ENCODE results near the gene TUG1. TPM values are rescaled to one million over a fixed set of nuclear protein-coding genes. Genes with fewer than 3 reads are reported as not detected.

The TUG1 gene
- total RNA-seq, 2 experiments from 2014 or later = 85.8 to 86.2 TPM

DNA sequence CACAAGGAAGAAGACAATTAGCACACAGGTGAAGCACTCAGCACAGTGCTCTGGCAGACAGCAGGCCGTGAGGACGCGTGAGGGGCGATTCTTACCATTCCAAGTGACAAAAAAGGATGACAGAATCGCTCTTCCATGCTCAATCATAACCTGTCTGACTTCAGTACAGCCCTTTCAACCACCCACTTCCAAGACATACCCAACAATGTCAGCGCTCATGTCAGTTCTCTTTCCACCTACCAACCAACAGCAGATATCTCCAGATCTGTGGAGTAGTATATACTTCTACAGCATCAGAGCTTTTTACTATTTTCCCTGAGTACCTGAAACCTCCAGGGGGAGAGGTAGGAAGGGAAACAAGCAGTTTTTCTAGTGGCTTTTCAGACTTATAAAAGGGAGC, 40.7 kb upstream of the TUG1 start:
- Mint-ChIP-seq H3K4me3 (no peak overlapping the region), H3K9me3 (no peaks in the 10 kb centered on the region), H3K27me3 (no peaks in the 10 kb centered on the region), H3K36me3 (ENCODE audit: low read depth) (peaks cover 94% of the 10 kb centered on the region), H3K4me1 (ENCODE audit: low read depth) (peaks cover 35% of the 10 kb centered on the region), H3K27ac (peak overlapping the region; percentile 36)
- no peak overlapping the region for H3K4me3 ChIP-seq (ENCODE audit: low read length)
- H3K4me1 ChIP-seq (ENCODE audit: insufficient read depth, low read length) = peaks cover 9% of the 10 kb centered on the region
- CTCF ChIA-PET = interaction anchor here (1.8 kb wide), 1 partner anchor 8 kb away, joined by 7 read pairs; no protein-coding TSS in a partner anchor
- no peaks in the 10 kb centered on the region for H3K27me3 ChIP-seq (ENCODE audit: control insufficient read depth in 1 of 2, insufficient read depth in 2 of 2, low read length in 2 of 2)
- POLR2A ChIA-PET = interaction anchor here (0.7 kb wide), 1 partner anchor 749 kb away, joined by 3 read pairs; no protein-coding TSS in a partner anchor
- ATAC-seq (ENCODE audit: poor library complexity) (no peak), DNase-seq (no peak)
- intact Hi-C loops (cut with DNase I, micrococcal nuclease) = no loop called here
- TF ChIP-seq, protein P1, sequence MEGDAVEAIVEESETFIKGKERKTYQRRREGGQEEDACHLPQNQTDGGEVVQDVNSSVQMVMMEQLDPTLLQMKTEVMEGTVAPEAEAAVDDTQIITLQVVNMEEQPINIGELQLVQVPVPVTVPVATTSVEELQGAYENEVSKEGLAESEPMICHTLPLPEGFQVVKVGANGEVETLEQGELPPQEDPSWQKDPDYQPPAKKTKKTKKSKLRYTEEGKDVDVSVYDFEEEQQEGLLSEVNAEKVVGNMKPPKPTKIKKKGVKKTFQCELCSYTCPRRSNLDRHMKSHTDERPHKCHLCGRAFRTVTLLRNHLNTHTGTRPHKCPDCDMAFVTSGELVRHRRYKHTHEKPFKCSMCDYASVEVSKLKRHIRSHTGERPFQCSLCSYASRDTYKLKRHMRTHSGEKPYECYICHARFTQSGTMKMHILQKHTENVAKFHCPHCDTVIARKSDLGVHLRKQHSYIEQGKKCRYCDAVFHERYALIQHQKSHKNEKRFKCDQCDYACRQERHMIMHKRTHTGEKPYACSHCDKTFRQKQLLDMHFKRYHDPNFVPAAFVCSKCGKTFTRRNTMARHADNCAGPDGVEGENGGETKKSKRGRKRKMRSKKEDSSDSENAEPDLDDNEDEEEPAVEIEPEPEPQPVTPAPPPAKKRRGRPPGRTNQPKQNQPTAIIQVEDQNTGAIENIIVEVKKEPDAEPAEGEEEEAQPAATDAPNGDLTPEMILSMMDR (IDR thresholded peaks at IDR 0.05) = no peak
- H3K27ac ChIP-seq (ENCODE audit: low read depth in 1 of 2, low read length in 2 of 2) = no peak overlapping the region
- H3K36me3 ChIP-seq (ENCODE audit: insufficient read depth, low read length) = peaks cover 85% of the 10 kb centered on the region
- H3K9me3 ChIP-seq (ENCODE audit: control insufficient read depth in 1 of 2, insufficient read depth in 1 of 2, low read length in 2 of 2) = no peaks in the 10 kb centered on the region

DNA sequence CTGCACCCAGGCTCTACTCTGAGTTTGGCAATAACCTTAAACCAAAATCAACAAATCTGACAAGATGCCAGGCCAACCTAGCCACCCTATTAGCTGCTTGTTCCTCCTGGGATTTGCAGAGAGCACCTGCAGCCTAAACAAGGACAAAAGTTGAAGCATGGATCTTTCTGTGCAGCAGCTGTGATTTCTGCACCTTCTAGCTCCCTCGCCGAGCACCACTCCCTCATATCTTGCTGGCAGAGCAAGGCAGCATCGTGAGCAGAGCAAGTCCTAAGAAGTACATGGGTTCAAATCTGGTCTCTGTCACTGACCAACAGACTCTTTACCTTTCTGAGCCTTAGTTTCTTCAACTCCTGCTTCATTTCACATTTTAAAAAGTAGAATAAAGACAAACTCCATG, 38.8 kb upstream of the TUG1 start:
- Mint-ChIP-seq H3K9me3 (no peaks in the 10 kb centered on the region), H3K27ac (peak overlapping the region; percentile 38), H3K4me1 (ENCODE audit: low read depth) (peaks cover 38% of the 10 kb centered on the region), H3K4me3 (no peak overlapping the region), H3K36me3 (ENCODE audit: low read depth) (peaks cover 97% of the 10 kb centered on the region), H3K27me3 (no peaks in the 10 kb centered on the region)
- Histone ChIP-seq H3K36me3 (ENCODE audit: insufficient read depth, low read length) (peaks cover 98% of the 10 kb centered on the region), H3K27me3 (ENCODE audit: control insufficient read depth in 1 of 2, insufficient read depth in 2 of 2, low read length in 2 of 2) (no peaks in the 10 kb centered on the region), H3K27ac (ENCODE audit: low read depth in 1 of 2, low read length in 2 of 2) (no peak overlapping the region), H3K4me1 (ENCODE audit: insufficient read depth, low read length) (peaks cover 22% of the 10 kb centered on the region), H3K9me3 (ENCODE audit: control insufficient read depth in 1 of 2, insufficient read depth in 1 of 2, low read length in 2 of 2) (no peaks in the 10 kb centered on the region), H3K4me3 (ENCODE audit: low read length) (no peak overlapping the region)
- ATAC-seq (ENCODE audit: poor library complexity) = no peak
- ChIA-PET CTCF (interaction anchor here (1.0 to 1.8 kb wide), 2 partner anchors 10 kb away, joined by 3 to 7 read pairs; no protein-coding TSS in a partner anchor), POLR2A (interaction anchor here (1.0 to 1.5 kb wide), 2 partner anchors 11 to 39 kb away, joined by 4 to 5 read pairs; partner anchors contain the start of genes MORC2 and TUG1)
- intact Hi-C loops (cut with DNase I, micrococcal nuclease) = no loop called here
- DNase-seq = no peak
- TF ChIP-seq, protein P1 (IDR thresholded peaks at IDR 0.05) = no peak

DNA sequence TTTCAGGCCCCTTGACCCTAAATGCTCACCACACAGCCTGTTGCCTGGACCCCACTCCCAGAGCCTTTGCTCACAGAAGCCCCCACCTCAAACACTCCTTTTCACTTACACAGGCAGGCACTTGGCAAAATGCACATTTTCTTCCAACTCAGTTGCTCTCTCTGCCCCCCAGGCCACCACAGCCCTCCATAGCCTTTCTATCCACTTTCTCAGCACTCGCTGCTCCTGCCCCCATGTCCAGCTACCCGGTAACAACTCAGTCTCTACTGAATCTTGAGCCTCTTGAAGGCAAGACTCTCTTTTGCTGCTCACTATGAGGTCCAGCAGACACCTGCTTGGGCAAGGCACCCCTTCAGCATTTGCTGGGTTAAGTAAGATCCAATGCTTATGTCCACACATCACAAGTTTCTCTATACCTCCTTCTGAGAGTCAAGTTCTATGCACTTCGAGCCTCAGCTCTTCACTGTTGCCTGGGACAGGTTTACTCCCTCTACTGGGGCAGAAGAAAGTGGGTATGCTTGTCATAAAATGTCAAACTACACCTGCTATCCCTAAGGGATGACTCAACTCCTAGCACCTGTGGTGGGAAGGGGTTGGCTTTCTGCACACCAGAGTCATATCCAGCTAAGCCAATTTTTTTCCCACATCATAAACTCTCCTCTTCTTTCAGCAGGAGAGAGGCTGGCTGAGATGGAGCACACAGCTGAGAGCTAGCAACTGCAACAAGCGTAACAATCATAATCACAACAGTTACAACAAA, 37.3 kb upstream of the TUG1 start:
- intact Hi-C loops (cut with DNase I, micrococcal nuclease) = no loop called here
- H3K36me3 Mint-ChIP-seq (ENCODE audit: low read depth) = peaks cover 97% of the 10 kb centered on the region
- no peak overlapping the region for H3K4me3 Mint-ChIP-seq
- Histone ChIP-seq H3K36me3 (ENCODE audit: insufficient read depth, low read length) (peaks cover 98% of the 10 kb centered on the region), H3K9me3 (ENCODE audit: control insufficient read depth in 1 of 2, insufficient read depth in 1 of 2, low read length in 2 of 2) (no peaks in the 10 kb centered on the region), H3K27ac (ENCODE audit: low read depth in 1 of 2, low read length in 2 of 2) (peak overlapping the region in 1 of 2 donors; percentile 34), H3K4me1 (ENCODE audit: insufficient read depth, low read length) (peaks cover 29% of the 10 kb centered on the region), H3K27me3 (ENCODE audit: control insufficient read depth in 1 of 2, insufficient read depth in 2 of 2, low read length in 2 of 2) (no peaks in the 10 kb centered on the region), H3K4me3 (ENCODE audit: low read length) (no peak overlapping the region)
- ChIA-PET POLR2A (interaction anchor here (1.5 kb wide), 1 partner anchor 9 kb away, joined by 4 read pairs; no protein-coding TSS in a partner anchor), CTCF (no interaction called here)
- H3K4me1 Mint-ChIP-seq (ENCODE audit: low read depth) = peaks cover 53% of the 10 kb centered on the region
- H3K27me3 Mint-ChIP-seq = no peaks in the 10 kb centered on the region
- H3K9me3 Mint-ChIP-seq = no peaks in the 10 kb centered on the region
- DNase-seq (no peak), ATAC-seq (ENCODE audit: poor library complexity) (no peak)
- H3K27ac Mint-ChIP-seq = peak overlapping the region; percentile 38
- TF ChIP-seq, protein P1 (IDR thresholded peaks at IDR 0.05) = no peak

Data from CD4-positive, alpha-beta T cell (primary cell).